Kidney tubule cell (primary cell): ENCODE results near the gene NOL4L.

ENCODE experiments used
- DNase-seq: peaks from one replicate; pipeline ENCODE4 v3.0.0-alpha.2; 2018; ENCODE audit warnings: low spot score

NOL4L gene

GRCh38 chr20:32613192-32614053 is 28.3 kb upstream of the NOL4L start:
- no peak for DNase-seq

GRCh38 chr20:32612351-32613191 is 27.4 kb upstream of the NOL4L start:
- DNase-seq: no peak

GRCh38 chr20:32611868-32612267 is 26.7 kb upstream of the NOL4L start:
- no peak for DNase-seq

GRCh38 chr20:32611286-32611685 is 26.2 kb upstream of the NOL4L start:
- DNase-seq: no peak

GRCh38 chr20:32610472-32611218 is 25.5 kb upstream of the NOL4L start:
- DNase-seq: no peak

- DNase-seq: no peak
Measured at GRCh38 chr20:32609993-32610392, 24.9 kb upstream of the NOL4L start.

- DNase-seq: no peak
Measured at GRCh38 chr20:32609111-32609773, 24.1 kb upstream of the NOL4L start.

- no peak for DNase-seq
Measured at GRCh38 chr20:32608664-32609015, 23.5 kb upstream of the NOL4L start.

- no peak for DNase-seq
Measured at GRCh38 chr20:32607727-32608663, 22.9 kb upstream of the NOL4L start.

GRCh38 chr20:32607324-32607723 is 22.2 kb upstream of the NOL4L start:
- no peak for DNase-seq

- DNase-seq: no peak
Measured at GRCh38 chr20:32606790-32607189, 21.7 kb upstream of the NOL4L start.

- no peak for DNase-seq
Measured at GRCh38 chr20:32606107-32606506, 21.0 kb upstream of the NOL4L start.

- DNase-seq: peak; percentile 25
Measured at GRCh38 chr20:32605167-32605656, 20.1 kb upstream of the NOL4L start.

GRCh38 chr20:32603046-32603726 is 18.1 kb upstream of the NOL4L start:
- no peak for DNase-seq

- DNase-seq: no peak
Measured at GRCh38 chr20:32602273-32602672, 17.1 kb upstream of the NOL4L start.

- DNase-seq: no peak
Measured at GRCh38 chr20:32600681-32601237, 15.6 kb upstream of the NOL4L start.

- no peak for DNase-seq
Measured at GRCh38 chr20:32599783-32600340, 14.7 kb upstream of the NOL4L start.

- DNase-seq: no peak
Measured at GRCh38 chr20:32598606-32599005, 13.5 kb upstream of the NOL4L start.

GRCh38 chr20:32597714-32598113 is 12.6 kb upstream of the NOL4L start:
- no peak for DNase-seq
